ENCODE measurements around the gene NKIRAS2.

The NKIRAS2 gene

GRCh38 chr17:42027961-42028790, 8.3 kb downstream of the NKIRAS2 start:
- DNase-seq: no peak

GRCh38 chr17:42028791-42029127, 8.9 kb downstream of the NKIRAS2 start:
- no peak for DNase-seq

GRCh38 chr17:42031584-42031983, 11.7 kb downstream of the NKIRAS2 start:
- no peak for DNase-seq

- no peak for DNase-seq
These were observed 14.2 kb downstream of the NKIRAS2 start for GRCh38 chr17:42034059-42034458.

GRCh38 chr17:42038221-42038973, 18.5 kb downstream of the NKIRAS2 start:
- DNase-seq: no peak

- no peak for DNase-seq
These were observed 20.2 kb downstream of the NKIRAS2 start for GRCh38 chr17:42039794-42040763.

- no peak for DNase-seq
These were observed 20.9 kb downstream of the NKIRAS2 start for GRCh38 chr17:42040818-42041217.

- DNase-seq: no peak
These were observed 21.7 kb downstream of the NKIRAS2 start for GRCh38 chr17:42041619-42042018.

GRCh38 chr17:42042598-42043319, 22.9 kb downstream of the NKIRAS2 start:
- DNase-seq: no peak

- DNase-seq: no peak
These were observed 25.8 kb downstream of the NKIRAS2 start for GRCh38 chr17:42045719-42046118.

- DNase-seq: no peak
These were observed 27.5 kb downstream of the NKIRAS2 start for GRCh38 chr17:42047343-42047742.

GRCh38 chr17:42049834-42050392, 30.0 kb downstream of the NKIRAS2 start:
- DNase-seq: no peak

GRCh38 chr17:42050393-42051012, 30.6 kb downstream of the NKIRAS2 start, which contains the start of gene C17orf113:
Gene C17orf113 (minus strand): TSS chr17:42050601. CDS start chr17:42043376, 7,225 bp downstream.
- peak; percentile 45 for DNase-seq

GRCh38 chr17:42051013-42051400, 31.1 kb downstream of the NKIRAS2 start:
- no peak for DNase-seq

- no peak for DNase-seq
These were observed 31.8 kb downstream of the NKIRAS2 start for GRCh38 chr17:42051645-42052044.

- DNase-seq: no peak
These were observed 32.5 kb downstream of the NKIRAS2 start for GRCh38 chr17:42052346-42052877.

- no peak for DNase-seq
These were observed 34.0 kb downstream of the NKIRAS2 start for GRCh38 chr17:42053731-42054500.

GRCh38 chr17:42055027-42055426, 35.1 kb downstream of the NKIRAS2 start:
- DNase-seq: no peak

- DNase-seq: no peak
These were observed 35.6 kb downstream of the NKIRAS2 start for GRCh38 chr17:42055496-42055895.

- no peak for DNase-seq
These were observed 36.7 kb downstream of the NKIRAS2 start for GRCh38 chr17:42056635-42057034.
